Lower leg skin (tissue), 3 donors: ENCODE measurements around the gene KLHL40.

Source experiments
- CTCF ChIP-seq, 3 donors: fragments of 450-650 bp; IDR thresholded peaks; one replicate each; pipeline ENCODE4 v1.5.1; 2016; ENCODE audit warnings: antibody characterized with exemption in 3 of 3, mild to moderate bottlenecking in 3 of 3, moderate library complexity in 2 of 3
- POLR2A ChIP-seq, 2 donors: fragments of 450-650 bp; IDR thresholded peaks; one replicate each; pipeline ENCODE4 v1.6.1; 2016 to 2017; ENCODE audit warnings: antibody characterized with exemption in 2 of 2, mild to moderate bottlenecking in 1 of 2, moderate library complexity in 1 of 2

GRCh38 chr3:42712688-42713372 lies 27.5 kb downstream of the KLHL40 start:
- no peak for TF ChIP-seq CTCF (IDR thresholded peaks at IDR 0.05)
- TF ChIP-seq POLR2A (IDR thresholded peaks at IDR 0.05): no peak
